Measurements from ENCODE around the gene COBLL1.
"Not testable (repeated sequence)": the region's sequence is repeated elsewhere in the genome, so short reads cannot be mapped to it uniquely, and the experiment has no call there.

Gene COBLL1

GRCh38 chr2:164841719-164842623 is at the start of gene COBLL1:
COBLL1 (minus strand) TSS chr2:164841823; CDS start chr2:164841196, 627 bp downstream.
- DNase-seq = peak; percentile 38

GRCh38 chr2:164890544-164890943 is 48.9 kb upstream of the COBLL1 start:
- DNase-seq = peak; percentile 94

GRCh38 chr2:164888592-164888991 is 47.0 kb upstream of the COBLL1 start:
- no peak for DNase-seq

- no peak for DNase-seq
These were observed 46.0 kb upstream of the COBLL1 start for GRCh38 chr2:164887434-164888144.

- DNase-seq = no peak
These were observed 40.7 kb upstream of the COBLL1 start for GRCh38 chr2:164882276-164882675.

GRCh38 chr2:164881524-164881923 is 39.9 kb upstream of the COBLL1 start:
- no peak for DNase-seq

- DNase-seq = no peak
These were observed 38.4 kb upstream of the COBLL1 start for GRCh38 chr2:164879901-164880535.

- DNase-seq = no peak
These were observed 36.3 kb upstream of the COBLL1 start for GRCh38 chr2:164877927-164878326.

- no peak for DNase-seq
These were observed 35.5 kb upstream of the COBLL1 start for GRCh38 chr2:164877169-164877568.

GRCh38 chr2:164875334-164876205 is 33.9 kb upstream of the COBLL1 start:
- DNase-seq = no peak

- no peak for DNase-seq
These were observed 31.7 kb upstream of the COBLL1 start for GRCh38 chr2:164873210-164873908.

- DNase-seq = no peak
These were observed 29.8 kb upstream of the COBLL1 start for GRCh38 chr2:164871404-164871803.

GRCh38 chr2:164869420-164869772 is 27.8 kb upstream of the COBLL1 start:
- no peak for DNase-seq

GRCh38 chr2:164868563-164869419 is 27.2 kb upstream of the COBLL1 start:
- DNase-seq = peak; percentile 22

GRCh38 chr2:164867779-164868397 is 26.3 kb upstream of the COBLL1 start:
- no peak for DNase-seq

- not testable (repeated sequence) for DNase-seq
These were observed 24.8 kb upstream of the COBLL1 start for GRCh38 chr2:164866381-164866780.

- no peak for DNase-seq
These were observed 19.0 kb upstream of the COBLL1 start for GRCh38 chr2:164860694-164861042.

GRCh38 chr2:164859906-164860693 is 18.5 kb upstream of the COBLL1 start:
- not testable (repeated sequence) for DNase-seq

GRCh38 chr2:164859251-164859818 is 17.7 kb upstream of the COBLL1 start:
- no peak for DNase-seq
